H1 (cell line): ENCODE measurements around the gene PLCB1. TPM values are rescaled to one million over a fixed set of nuclear protein-coding genes. Genes with fewer than 3 reads are reported as not detected.

Experiments used
- BCL11A ChIP-seq, 2 experiments: IDR thresholded peaks; one replicate each; pipeline ENCODE4 v1.6.1; 2011; ENCODE audit warnings: low read depth in 2 of 2, low read length in 2 of 2, mild to moderate bottlenecking in 2 of 2
- GTF2F1 ChIP-seq: IDR thresholded peaks from 2 replicates; pipeline ENCODE4 v1.6.1; 2012; ENCODE audit warnings: low read depth, low read length, improper control_type of control experiment, borderline replicate concordance
- TCF12 ChIP-seq: IDR thresholded peaks from 2 replicates; pipeline ENCODE4 v1.6.1; 2011; ENCODE audit warnings: low read depth, mild to moderate bottlenecking, low read length
- polyA plus RNA-seq, 7 experiments: library from polyadenylated mRNA; depleted of rRNA in 3 of 7; stranded (reverse) in 5 of 7; unstranded in 2 of 7; fragments of >200 nt in 5 of 7; fragments of 200-250 nt in 2 of 7; gene quantifications; 1 replicate in 5 of 7; 2 replicates in 1 of 7; 4 replicates in 1 of 7; pipeline versions ENCODE4 v1.2.1 to v1.2.3, GENCODE V29; 2011 to 2013; ENCODE audit warnings: missing spikeins in 2 of 7, mixed read lengths in 2 of 7
- total RNA-seq: library from RNA; stranded (reverse); fragmentation: NEBNext Ultra II Directional; extraction: Animal tissue kit (Norgen Biotek cat#: 25700); gene quantifications from 2 replicates; pipeline ENCODE4 v1.2.1, GENCODE V29; 2021
- TF ChIP-seq, protein P1 (sequence below), 3 experiments: IDR thresholded peaks; 1 replicate in 2 of 3; 2 replicates in 1 of 3; pipeline versions ENCODE4 v1.5.1 to v1.6.1; 2011; ENCODE audit warnings: low read length in 3 of 3, mild to moderate bottlenecking in 3 of 3, inconsistent platforms in 2 of 3, low read depth in 1 of 3, moderate library complexity in 1 of 3; ENCODE audit not compliant: insufficient read depth in 1 of 3; ENCODE audit errors: control extremely low read depth in 1 of 3

The PLCB1 gene
- total and polyA plus RNA-seq, 2 of the 8 experiments (the other 6 are each of a cell fraction or from before 2014, with no cell fraction given): 2.6 to 9.1 TPM

DNA sequence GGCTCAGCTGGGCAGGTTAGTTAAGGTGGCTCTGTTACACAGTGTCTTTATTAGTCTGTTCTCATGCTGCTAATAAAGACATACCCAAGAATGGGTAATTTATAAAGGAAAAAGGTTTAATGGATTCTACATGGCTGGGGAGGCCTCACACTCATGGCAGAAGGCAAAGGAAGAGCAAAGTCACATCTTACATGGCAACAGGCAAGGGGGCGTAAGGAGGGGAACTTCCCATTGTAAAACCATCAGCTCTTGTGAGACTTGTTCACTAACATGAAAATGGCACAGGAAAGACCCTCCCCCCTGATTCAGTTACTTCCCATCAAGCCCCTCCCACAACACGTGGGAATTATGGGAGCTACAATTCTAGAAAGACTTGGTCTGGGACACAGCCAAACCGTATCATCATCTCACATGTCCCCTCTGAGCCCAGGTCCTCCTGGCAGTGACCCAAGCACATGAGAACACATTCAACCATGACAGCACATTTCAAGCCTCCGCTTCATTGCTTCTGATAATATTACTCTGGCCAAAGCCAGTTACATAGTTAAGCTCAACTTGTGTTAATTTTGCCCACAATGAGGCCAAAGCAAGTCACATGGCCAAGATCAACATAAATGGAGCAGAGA is 383.9 kb downstream of the PLCB1 start (continued):
- TF ChIP-seq, protein P1, sequence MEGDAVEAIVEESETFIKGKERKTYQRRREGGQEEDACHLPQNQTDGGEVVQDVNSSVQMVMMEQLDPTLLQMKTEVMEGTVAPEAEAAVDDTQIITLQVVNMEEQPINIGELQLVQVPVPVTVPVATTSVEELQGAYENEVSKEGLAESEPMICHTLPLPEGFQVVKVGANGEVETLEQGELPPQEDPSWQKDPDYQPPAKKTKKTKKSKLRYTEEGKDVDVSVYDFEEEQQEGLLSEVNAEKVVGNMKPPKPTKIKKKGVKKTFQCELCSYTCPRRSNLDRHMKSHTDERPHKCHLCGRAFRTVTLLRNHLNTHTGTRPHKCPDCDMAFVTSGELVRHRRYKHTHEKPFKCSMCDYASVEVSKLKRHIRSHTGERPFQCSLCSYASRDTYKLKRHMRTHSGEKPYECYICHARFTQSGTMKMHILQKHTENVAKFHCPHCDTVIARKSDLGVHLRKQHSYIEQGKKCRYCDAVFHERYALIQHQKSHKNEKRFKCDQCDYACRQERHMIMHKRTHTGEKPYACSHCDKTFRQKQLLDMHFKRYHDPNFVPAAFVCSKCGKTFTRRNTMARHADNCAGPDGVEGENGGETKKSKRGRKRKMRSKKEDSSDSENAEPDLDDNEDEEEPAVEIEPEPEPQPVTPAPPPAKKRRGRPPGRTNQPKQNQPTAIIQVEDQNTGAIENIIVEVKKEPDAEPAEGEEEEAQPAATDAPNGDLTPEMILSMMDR (IDR thresholded peaks at IDR 0.05; ENCODE audit: control extremely low read depth in 1 of 3, insufficient read depth in 1 of 3, low read depth in 1 of 3, low read length in 3 of 3): no peak
- TF ChIP-seq TCF12: no peak
- no peak for TF ChIP-seq GTF2F1
- no peak for TF ChIP-seq BCL11A (IDR thresholded peaks at IDR 0.05; ENCODE audit: low read depth in 2 of 2, low read length in 2 of 2)
